HG02970 (cell line): ENCODE data around the gene DOC2B.
"Not testable (repeated sequence)": the region's sequence is repeated elsewhere in the genome, so short reads cannot be mapped to it uniquely, and the experiment has no call there.

Experiments
- ATAC-seq: cut with Tn5 transposase; IDR thresholded peaks from one replicate; pipeline ENCODE4 v1.9.1; 2021; ENCODE audit warnings: mild to moderate bottlenecking, moderate library complexity, moderate number of reproducible peaks; ENCODE audit not compliant: unreplicated experiment, low FRiP score

Gene DOC2B

GRCh38 chr17:193426-193810 is 12.0 kb upstream of the DOC2B start:
- no peak for ATAC-seq

DNA sequence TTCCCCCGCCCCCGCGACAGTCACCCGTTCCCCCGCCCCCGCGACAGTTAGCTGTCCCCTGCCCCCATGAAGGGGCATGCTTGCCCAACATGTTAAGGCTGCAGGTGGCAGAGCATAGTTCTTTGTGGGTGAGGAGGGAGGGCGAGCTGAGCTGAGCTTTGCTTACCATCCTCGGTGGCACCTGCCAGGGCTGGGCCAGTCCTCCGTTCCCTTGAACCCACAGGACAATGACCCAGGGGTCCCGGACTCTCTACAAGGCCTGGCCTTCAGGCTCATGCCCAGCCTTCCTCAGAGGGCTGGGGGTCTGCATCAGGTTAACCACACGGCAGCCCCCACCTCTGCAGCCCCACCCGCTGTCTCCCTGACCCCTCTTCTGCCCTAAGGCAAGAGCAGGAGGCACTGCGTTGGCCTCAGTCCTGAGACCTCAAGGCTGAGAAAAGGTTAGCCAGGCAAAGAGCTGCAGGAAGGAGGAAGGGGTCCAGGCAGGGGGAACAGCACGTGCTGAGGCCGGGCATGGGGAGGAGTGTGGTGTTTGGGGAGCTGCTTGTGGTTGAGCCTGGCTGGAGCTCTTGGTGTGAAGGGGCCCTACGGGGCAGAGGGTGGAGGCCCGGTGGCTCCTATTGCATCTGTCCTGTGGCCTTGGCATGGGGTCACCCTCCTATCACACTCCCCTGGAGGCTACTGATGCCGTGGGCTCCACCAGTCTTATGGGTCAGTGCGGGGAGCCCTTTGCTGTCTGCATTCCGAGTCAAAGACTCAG is 11.4 kb upstream of the DOC2B start:
- ATAC-seq = no peak

DNA sequence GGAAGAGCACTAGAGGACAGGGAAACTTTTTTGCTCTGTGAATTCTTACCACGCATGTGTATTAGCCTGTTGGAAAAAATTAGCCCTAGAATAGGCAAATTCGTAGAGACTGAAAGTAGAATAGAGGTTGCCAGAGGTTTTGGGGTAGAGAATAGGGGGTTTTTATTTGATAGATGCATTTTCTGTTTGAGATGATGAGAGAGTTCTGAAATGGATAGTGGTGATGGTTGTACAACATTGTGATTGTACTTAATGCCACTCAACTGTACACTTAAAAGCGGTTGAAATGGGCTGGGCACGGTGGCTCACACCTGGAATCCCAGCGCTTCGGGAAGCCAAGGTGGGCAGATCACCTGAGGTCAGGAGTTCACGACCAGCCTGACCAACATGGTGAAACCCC is 8.0 kb upstream of the DOC2B start:
- no peak for ATAC-seq

DNA sequence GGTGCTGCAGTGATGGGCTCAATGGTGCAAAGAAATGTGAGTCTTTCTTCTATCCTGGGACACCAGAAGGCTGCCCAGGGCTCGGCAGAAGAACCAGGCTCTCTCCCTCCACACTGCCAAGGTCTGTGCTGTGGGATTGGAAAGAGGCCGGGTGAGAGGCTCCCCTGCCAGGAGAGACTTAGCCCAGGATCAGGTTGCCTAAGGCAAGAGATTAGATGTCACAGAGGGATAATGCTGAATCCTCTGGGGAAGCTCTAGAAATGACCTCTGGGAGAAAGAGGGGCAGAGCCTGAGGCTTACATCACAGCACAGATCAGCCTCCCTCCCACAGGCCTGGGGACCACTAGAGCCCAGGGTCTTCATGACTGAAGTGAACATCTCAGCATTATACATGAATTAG is 5.7 kb upstream of the DOC2B start:
- no peak for ATAC-seq

DNA sequence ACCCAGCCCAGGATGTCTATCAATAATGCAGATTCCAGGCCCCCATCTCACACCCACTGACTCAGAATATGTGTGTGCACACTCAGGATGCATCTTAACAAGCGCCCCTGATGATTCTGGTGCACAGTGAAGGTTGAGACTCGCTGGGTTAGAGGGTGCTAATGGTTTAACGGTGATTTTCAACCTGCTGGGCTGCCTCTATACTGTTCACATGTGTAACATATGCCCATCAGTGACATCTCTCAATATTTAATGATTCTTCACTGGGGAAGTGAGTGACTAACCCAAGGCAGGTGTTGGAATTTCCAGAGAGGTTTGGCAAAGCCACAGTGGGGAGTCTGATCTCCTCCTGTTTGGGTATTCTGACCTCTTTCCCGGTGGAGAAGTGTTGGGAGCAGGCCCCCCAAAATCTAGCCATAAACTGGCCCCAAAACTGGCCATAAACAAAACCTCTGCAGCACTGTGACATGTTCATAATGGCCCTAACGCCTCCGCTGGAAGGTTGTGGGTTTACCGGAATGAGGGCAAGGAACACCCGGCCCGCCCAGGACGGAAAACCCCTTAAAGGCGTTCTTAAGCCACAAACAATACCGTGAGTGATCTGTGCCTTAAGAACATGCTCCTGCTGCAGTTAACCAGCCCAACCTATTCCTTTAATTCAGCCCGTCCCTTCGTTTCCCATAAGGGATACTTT is 4.1 kb upstream of the DOC2B start:
- ATAC-seq = no peak

GRCh38 chr17:183021-183420 is 1.6 kb upstream of the DOC2B start:
- ATAC-seq = no peak

DNA sequence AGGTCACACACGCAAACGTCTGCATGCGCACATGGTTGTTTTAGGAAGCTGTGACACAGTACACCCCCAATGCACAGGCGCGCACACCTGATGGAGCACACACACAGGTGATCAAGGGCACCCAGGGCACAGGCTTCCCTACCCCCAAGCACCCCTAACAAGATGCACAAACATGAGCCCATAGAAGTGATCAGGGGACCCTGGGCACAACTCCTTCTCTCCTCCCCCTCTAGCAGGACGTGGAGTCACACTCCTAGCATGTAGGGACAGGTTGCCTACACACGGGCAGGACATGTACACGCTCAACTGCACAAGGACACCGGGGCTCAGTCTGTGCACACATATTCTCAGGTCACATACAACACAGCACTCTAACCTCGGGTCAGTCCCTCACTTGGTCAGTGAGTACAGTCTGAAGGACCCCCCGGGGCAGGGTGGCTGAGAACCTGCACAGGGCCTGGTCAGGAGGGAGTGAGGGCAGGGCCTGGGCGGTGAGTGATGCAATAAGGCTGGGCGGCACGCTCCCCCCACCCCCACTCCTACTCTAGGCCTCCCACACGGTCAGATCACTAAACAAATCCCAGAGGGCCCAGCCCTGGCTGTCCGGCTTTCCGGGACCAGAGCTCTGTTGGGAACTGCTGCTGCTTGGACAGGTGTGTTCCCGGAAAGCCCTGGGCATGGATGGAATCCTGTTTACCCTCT is 751 bp upstream of the DOC2B start:
- no peak for ATAC-seq

- no peak for ATAC-seq
These were observed 837 bp downstream of the DOC2B start for GRCh38 chr17:180381-181244.

GRCh38 chr17:179781-180380 is 1.6 kb downstream of the DOC2B start:
- no peak for ATAC-seq

DNA sequence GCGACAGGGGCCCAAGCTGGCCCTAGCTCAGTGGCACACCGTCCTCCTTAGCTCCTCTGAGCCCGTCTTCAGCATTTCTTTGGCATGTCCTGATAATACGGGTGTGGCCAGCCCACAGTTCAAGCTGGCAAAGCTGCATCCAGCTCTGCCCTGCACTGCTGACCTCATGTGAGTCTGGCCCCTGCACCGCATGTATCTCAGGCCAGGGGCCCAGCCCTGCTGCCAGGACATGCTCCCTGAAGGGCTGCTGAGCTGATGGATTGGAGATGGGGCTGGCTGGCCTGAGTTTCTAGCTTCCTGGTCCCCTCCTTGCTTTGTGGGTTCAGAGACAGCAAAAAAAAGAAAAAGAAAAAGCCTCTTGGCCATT is 2.4 kb downstream of the DOC2B start:
- no peak for ATAC-seq

- no peak for ATAC-seq
These were observed 3.0 kb downstream of the DOC2B start for GRCh38 chr17:178292-179065.

- ATAC-seq = no peak
These were observed 3.7 kb downstream of the DOC2B start for GRCh38 chr17:177762-178161.

- ATAC-seq = no peak
These were observed 4.3 kb downstream of the DOC2B start for GRCh38 chr17:177155-177554.

DNA sequence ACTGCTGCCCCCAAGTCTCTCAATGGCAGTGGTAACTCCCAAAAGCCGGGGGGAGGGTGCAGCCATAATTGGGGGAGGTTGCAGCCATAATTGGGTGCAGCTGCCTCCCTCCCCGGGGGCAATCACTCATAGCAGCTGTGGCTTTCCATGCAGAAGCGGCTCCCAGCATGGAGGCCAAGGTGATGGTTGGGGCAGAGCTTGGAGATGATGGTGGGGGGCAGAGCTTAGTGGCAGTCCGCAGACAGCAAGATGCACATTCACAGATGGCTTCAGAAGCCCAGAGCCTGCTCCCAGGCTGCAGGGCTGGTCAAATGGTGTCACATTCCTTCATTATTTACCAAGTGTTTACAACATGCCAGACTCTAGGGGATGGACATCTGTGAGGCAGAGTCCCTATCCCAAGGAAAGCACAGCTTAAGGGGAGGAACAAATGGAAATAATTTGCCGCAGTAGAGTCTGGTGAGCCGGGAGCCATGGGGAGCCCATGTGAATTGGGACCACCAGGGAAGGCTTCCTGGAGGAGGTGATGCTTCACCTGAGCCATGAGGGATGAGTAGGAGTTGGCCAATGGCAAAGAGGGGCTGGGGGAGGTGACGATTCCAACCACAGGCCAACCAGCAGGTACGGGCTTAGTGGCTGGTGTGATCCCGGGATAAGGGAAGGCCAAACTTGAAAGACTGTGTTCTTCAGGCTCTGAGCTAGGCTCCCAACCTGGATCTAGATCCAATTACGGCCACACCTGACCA is 8.1 kb downstream of the DOC2B start:
- ATAC-seq = no peak

GRCh38 chr17:172401-172800 is 9.0 kb downstream of the DOC2B start:
- ATAC-seq = no peak

GRCh38 chr17:171871-172270 is 9.6 kb downstream of the DOC2B start:
- no peak for ATAC-seq

GRCh38 chr17:170130-170670 is 11.2 kb downstream of the DOC2B start:
- no peak for ATAC-seq

DNA sequence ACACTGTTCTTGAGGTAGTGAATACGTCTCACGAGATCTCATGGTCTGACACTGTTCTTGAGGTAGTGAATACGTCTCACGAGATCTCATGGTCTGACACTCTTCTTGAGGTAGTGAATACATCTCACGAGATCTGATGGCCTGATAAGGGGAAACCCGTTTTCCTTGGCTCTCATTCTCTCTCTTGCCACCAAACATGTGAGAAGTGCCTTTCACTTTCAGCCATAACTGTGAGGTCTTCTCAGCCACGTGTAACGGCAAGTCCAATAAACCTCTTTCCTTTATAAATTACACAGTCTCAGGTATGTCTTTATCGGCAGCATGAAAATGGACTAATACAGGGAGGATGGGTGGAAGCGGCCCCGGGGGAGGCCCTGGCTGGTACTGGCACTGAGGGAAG is 12.8 kb downstream of the DOC2B start:
- not testable (repeated sequence) for ATAC-seq

GRCh38 chr17:165939-166338 is 15.5 kb downstream of the DOC2B start:
- no peak for ATAC-seq
